Mesothelial cell of epicardium (in vitro differentiated cells): ENCODE data around the gene ERGIC1. TPM values are rescaled to one million over a fixed set of nuclear protein-coding genes. Genes with fewer than 3 reads are reported as not detected.
"Not testable (repeated sequence)": the region's sequence is repeated elsewhere in the genome, so short reads cannot be mapped to it uniquely, and the experiment has no call there.

ENCODE experiments used
- DNase-seq, 2 experiments: peaks; one replicate each; pipeline ENCODE4 v3.0.0; 2021; ENCODE audit warnings: low spot score in 2 of 2; ENCODE audit not compliant: unreplicated experiment in 2 of 2
- H3K27ac Mint-ChIP-seq: 2 replicates; pipeline ENCODE4 v1.8.0; 2021; ENCODE audit warnings: mixed read lengths
- H3K27me3 Mint-ChIP-seq: 2 replicates; pipeline ENCODE4 v1.8.0; 2021; ENCODE audit warnings: low read depth, mixed read lengths
- H3K36me3 Mint-ChIP-seq: 2 replicates; pipeline ENCODE4 v1.8.0; 2021; ENCODE audit warnings: mixed read lengths
- H3K4me1 Mint-ChIP-seq: 2 replicates; pipeline ENCODE4 v1.8.0; 2021; ENCODE audit warnings: mixed read lengths
- H3K4me3 Mint-ChIP-seq: 2 replicates; pipeline ENCODE4 v1.8.0; 2021; ENCODE audit warnings: mild to moderate bottlenecking, moderate library complexity, mixed read lengths
- H3K9me3 Mint-ChIP-seq: 2 replicates; pipeline ENCODE4 v1.8.0; 2021; ENCODE audit warnings: mixed read lengths
- CTCF ChIP-seq: fragments of 200-600 bp; sonication (generic); IDR thresholded peaks from one replicate; pipeline ENCODE4 v1.5.0; 2021; ENCODE audit warnings: antibody characterized with exemption; ENCODE audit not compliant: unreplicated experiment
- total RNA-seq: library from RNA; stranded (reverse); gene quantifications from 3 replicates; pipeline ENCODE4 v1.2.1, GENCODE V29; 2021

ERGIC1 gene
- total RNA-seq, 1 donor from 2014 or later, result 107 TPM

GRCh38 chr5:172849606-172850453, 15.8 kb downstream of the ERGIC1 start:
- Mint-ChIP-seq H3K36me3 (no peaks in the 10 kb centered on the region), H3K9me3 (no peaks in the 10 kb centered on the region), H3K27ac (no peak overlapping the region), H3K4me1 (no peaks in the 10 kb centered on the region), H3K4me3 (no peak overlapping the region), H3K27me3 (no peaks in the 10 kb centered on the region)
- no peak for TF ChIP-seq CTCF
- no peak for DNase-seq

- no peak for TF ChIP-seq CTCF
- H3K4me1 Mint-ChIP-seq, result no peaks in the 10 kb centered on the region
- no peaks in the 10 kb centered on the region for H3K36me3 Mint-ChIP-seq
- H3K4me3 Mint-ChIP-seq, result no peak overlapping the region
- H3K27me3 Mint-ChIP-seq, result no peaks in the 10 kb centered on the region
- no peaks in the 10 kb centered on the region for H3K9me3 Mint-ChIP-seq
- no peak overlapping the region for H3K27ac Mint-ChIP-seq
- no peak for DNase-seq
Measured at GRCh38 chr5:172850454-172850797, 16.4 kb downstream of the ERGIC1 start.

- H3K36me3 Mint-ChIP-seq, H3K27me3 Mint-ChIP-seq, H3K27ac Mint-ChIP-seq, H3K9me3 Mint-ChIP-seq, H3K4me1 Mint-ChIP-seq, DNase-seq, H3K4me3 Mint-ChIP-seq: not testable (repeated sequence)
Measured at GRCh38 chr5:172851254-172851653, 17.2 kb downstream of the ERGIC1 start.

GRCh38 chr5:172852490-172853354, 18.7 kb downstream of the ERGIC1 start:
- Mint-ChIP-seq H3K27me3 (no peaks in the 10 kb centered on the region), H3K27ac (no peak overlapping the region), H3K36me3 (peaks cover 3% of the 10 kb centered on the region), H3K4me1 (no peaks in the 10 kb centered on the region), H3K4me3 (no peak overlapping the region), H3K9me3 (no peaks in the 10 kb centered on the region)
- TF ChIP-seq CTCF, result no peak
- no peak for DNase-seq

GRCh38 chr5:172853355-172853975, 19.4 kb downstream of the ERGIC1 start:
- peaks cover 4% of the 10 kb centered on the region for H3K36me3 Mint-ChIP-seq
- no peaks in the 10 kb centered on the region for H3K4me1 Mint-ChIP-seq
- no peak overlapping the region for H3K4me3 Mint-ChIP-seq
- H3K27ac Mint-ChIP-seq, result no peak overlapping the region
- no peak for TF ChIP-seq CTCF
- no peak for DNase-seq
- H3K9me3 Mint-ChIP-seq, result no peaks in the 10 kb centered on the region
- no peaks in the 10 kb centered on the region for H3K27me3 Mint-ChIP-seq
